Panc1 (cell line): ENCODE measurements around the gene DBH.

Source experiments
- POLR2AphosphoS5 ChIP-seq: IDR thresholded peaks from 2 replicates; pipeline ENCODE4 v1.6.1; 2012; ENCODE audit warnings: mild to moderate bottlenecking, low read depth, low read length, moderate library complexity
- SIN3A ChIP-seq: IDR thresholded peaks from 2 replicates; pipeline ENCODE4 v1.6.1; 2012; ENCODE audit warnings: low read depth, mild to moderate bottlenecking, low read length, moderate library complexity, borderline replicate concordance; ENCODE audit not compliant: insufficient read depth
- TCF7L2 ChIP-seq: IDR thresholded peaks from 2 replicates; pipeline ENCODE4 v1.6.1; 2011; ENCODE audit warnings: mild to moderate bottlenecking, low read depth, low read length, inconsistent platforms
- TF ChIP-seq, protein P1 (sequence below): fragments of 450-650 bp; IDR thresholded peaks from 2 replicates; pipeline ENCODE4 v1.5.1; 2017; ENCODE audit warnings: mild to moderate bottlenecking

DNA sequence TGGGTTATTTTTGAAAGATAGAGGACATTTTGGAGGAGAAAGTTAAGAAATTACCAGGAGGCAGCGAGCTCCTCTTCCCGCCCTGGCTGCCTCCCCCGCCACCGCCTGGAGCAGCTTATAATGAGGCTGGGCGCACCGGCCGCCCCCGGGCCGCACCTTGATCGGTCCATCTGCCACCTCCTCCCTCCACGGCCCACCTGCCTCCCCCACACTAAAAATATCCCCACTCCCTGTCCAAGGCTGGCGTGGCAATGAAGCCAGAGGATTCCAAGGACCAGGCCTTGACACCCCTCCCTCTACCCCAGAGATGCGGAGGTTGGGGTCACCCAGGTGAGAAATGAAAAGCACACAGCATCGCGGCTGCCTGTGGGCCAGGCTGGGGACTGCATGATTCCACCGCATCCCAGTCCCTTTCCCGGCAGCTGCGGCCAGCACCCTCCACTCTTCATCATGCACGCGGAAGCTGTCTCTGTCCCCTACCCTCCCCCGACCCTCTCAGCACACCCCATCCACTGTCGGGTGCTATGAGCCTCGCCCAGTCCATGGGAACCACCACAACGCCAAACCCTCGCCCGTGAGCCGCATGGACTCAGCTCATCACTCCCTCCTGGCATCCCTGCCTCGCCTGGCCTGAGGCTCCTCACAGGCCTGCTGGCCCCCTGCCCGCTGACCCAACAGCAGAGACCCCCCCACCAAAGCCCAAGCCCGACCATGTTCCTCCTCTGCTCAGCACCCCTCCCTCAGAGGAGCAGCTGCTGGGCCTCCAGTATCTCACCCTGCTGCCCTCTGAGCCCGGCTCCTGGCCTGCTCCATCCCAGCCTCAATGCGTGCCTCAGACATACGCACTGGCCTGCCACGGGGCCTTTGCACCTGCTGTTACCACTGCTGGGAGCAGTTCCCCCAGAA lies 51.9 kb downstream of the DBH start:
- TF ChIP-seq, protein P1, sequence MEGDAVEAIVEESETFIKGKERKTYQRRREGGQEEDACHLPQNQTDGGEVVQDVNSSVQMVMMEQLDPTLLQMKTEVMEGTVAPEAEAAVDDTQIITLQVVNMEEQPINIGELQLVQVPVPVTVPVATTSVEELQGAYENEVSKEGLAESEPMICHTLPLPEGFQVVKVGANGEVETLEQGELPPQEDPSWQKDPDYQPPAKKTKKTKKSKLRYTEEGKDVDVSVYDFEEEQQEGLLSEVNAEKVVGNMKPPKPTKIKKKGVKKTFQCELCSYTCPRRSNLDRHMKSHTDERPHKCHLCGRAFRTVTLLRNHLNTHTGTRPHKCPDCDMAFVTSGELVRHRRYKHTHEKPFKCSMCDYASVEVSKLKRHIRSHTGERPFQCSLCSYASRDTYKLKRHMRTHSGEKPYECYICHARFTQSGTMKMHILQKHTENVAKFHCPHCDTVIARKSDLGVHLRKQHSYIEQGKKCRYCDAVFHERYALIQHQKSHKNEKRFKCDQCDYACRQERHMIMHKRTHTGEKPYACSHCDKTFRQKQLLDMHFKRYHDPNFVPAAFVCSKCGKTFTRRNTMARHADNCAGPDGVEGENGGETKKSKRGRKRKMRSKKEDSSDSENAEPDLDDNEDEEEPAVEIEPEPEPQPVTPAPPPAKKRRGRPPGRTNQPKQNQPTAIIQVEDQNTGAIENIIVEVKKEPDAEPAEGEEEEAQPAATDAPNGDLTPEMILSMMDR, result no peak
- no peak for TF ChIP-seq POLR2AphosphoS5
- TF ChIP-seq SIN3A, result no peak
- no peak for TF ChIP-seq TCF7L2
